Keratinocyte (primary cell): Measurements from ENCODE around the gene ALOX15. TPM values are rescaled to one million over a fixed set of nuclear protein-coding genes. Genes with fewer than 3 reads are reported as not detected.
"Not testable (repeated sequence)": the region's sequence is repeated elsewhere in the genome, so short reads cannot be mapped to it uniquely, and the experiment has no call there.

Source experiments
- DNase-seq: peaks from one replicate; pipeline ENCODE4 v3.0.0-alpha.2; 2011; ENCODE audit warnings: low read depth, missing footprints, low spot score
- FAIRE-seq: peaks from 2 replicates; lab custom pipeline; 2011; peaks lifted over from hg19 to GRCh38; lab: Jason Lieb, UNC
- H2AFZ ChIP-seq: 2 replicates; pipeline ENCODE4 v1.6.0; 2012; ENCODE audit warnings: low read length, control low read depth, inconsistent platforms; ENCODE audit not compliant: control insufficient read depth
- H3K27ac ChIP-seq: 2 replicates; pipeline ENCODE4 v1.5.1; 2011; ENCODE audit warnings: low read length; ENCODE audit not compliant: control insufficient read depth, insufficient read depth
- H3K27me3 ChIP-seq: 3 replicates; pipeline ENCODE4 v1.6.0; 2011; ENCODE audit warnings: low read length; ENCODE audit not compliant: control insufficient read depth, insufficient read depth; ENCODE audit errors: extremely low read depth
- H3K36me3 ChIP-seq, 2 experiments: 2 replicates in 1 of 2; 3 replicates in 1 of 2; pipeline ENCODE4 v1.5.1; 2011; ENCODE audit warnings: low read length in 2 of 2, mild to moderate bottlenecking in 1 of 2; ENCODE audit not compliant: control insufficient read depth in 2 of 2, insufficient read depth in 2 of 2; ENCODE audit errors: extremely low read depth in 1 of 2
- H3K4me1 ChIP-seq: 3 replicates; pipeline ENCODE4 v1.5.1; 2011; ENCODE audit warnings: low read length; ENCODE audit not compliant: control insufficient read depth, insufficient read depth; ENCODE audit errors: extremely low read depth
- H3K4me2 ChIP-seq: 3 replicates; pipeline ENCODE4 v1.6.0; 2011; ENCODE audit warnings: low read depth, low read length; ENCODE audit not compliant: control insufficient read depth, insufficient read depth; ENCODE audit errors: extremely low read depth
- H3K4me3 ChIP-seq, 3 experiments: fragments of 200-600 bp in 1 of 3; sonication (generic) in 1 of 3; 2 replicates in 2 of 3; 3 replicates in 1 of 3; pipeline ENCODE4 v1.5.1; 2011 to 2016; ENCODE audit warnings: low read length in 3 of 3, mild to moderate bottlenecking in 3 of 3, control low read depth in 2 of 3, inconsistent platforms in 1 of 3, low read depth in 1 of 3, mixed read lengths in 1 of 3, mixed run types in 1 of 3, moderate library complexity in 1 of 3; ENCODE audit not compliant: control insufficient read depth in 2 of 3, insufficient read depth in 2 of 3; ENCODE audit errors: extremely low read depth in 1 of 3
- H3K79me2 ChIP-seq: 2 replicates; pipeline ENCODE4 v1.6.0; 2012; ENCODE audit warnings: low read length; ENCODE audit not compliant: control insufficient read depth, insufficient read depth
- H3K9ac ChIP-seq: 3 replicates; pipeline ENCODE4 v1.6.0; 2011; ENCODE audit warnings: low read length; ENCODE audit not compliant: control insufficient read depth, insufficient read depth; ENCODE audit errors: extremely low read depth
- H3K9me1 ChIP-seq: 3 replicates; pipeline ENCODE4 v1.6.0; 2011; ENCODE audit warnings: low read length; ENCODE audit not compliant: control insufficient read depth, insufficient read depth; ENCODE audit errors: extremely low read depth
- H3K9me3 ChIP-seq: 2 replicates; pipeline ENCODE4 v1.5.1; 2012; ENCODE audit warnings: low read depth, low read length; ENCODE audit not compliant: control insufficient read depth
- H4K20me1 ChIP-seq: 3 replicates; pipeline ENCODE4 v1.6.0; 2011; ENCODE audit warnings: low read length; ENCODE audit not compliant: control insufficient read depth, insufficient read depth; ENCODE audit errors: extremely low read depth
- CTCF ChIP-seq, 3 experiments: IDR thresholded peaks in 1 of 3; conservative IDR thresholded peaks in 1 of 3; optimal IDR thresholded peaks in 1 of 3; 2 replicates in 2 of 3; 3 replicates in 1 of 3; pipeline versions ENCODE3 to v1.5.1; 2011; ENCODE audit warnings: low read length in 3 of 3, mild to moderate bottlenecking in 3 of 3, moderate library complexity in 2 of 3, control low read depth in 1 of 3, inconsistent platforms in 1 of 3; ENCODE audit not compliant: insufficient read depth in 2 of 3; ENCODE audit errors: extremely low read depth in 1 of 3
- EZH2 ChIP-seq: IDR thresholded peaks from one replicate; pipeline ENCODE4 v1.6.1; 2012; ENCODE audit warnings: inconsistent platforms, mild to moderate bottlenecking, low read length, moderate library complexity
- dilution Hi-C: fragments of 300-500 bp; cut with MboI; formaldehyde crosslinking; loops from one replicate; pipeline ENCODE4 v1.7.0; 2020; ENCODE audit warnings: low sequenced_read_pairs; ENCODE audit not compliant: extremely low pct_ligation_motif_present
- polyA plus RNA-seq, 5 experiments: library from polyadenylated mRNA; depleted of rRNA in 3 of 5; stranded (reverse) in 3 of 5; stranded (forward) in 1 of 5; unstranded in 1 of 5; fragments of >200 nt; gene quantifications; 1 replicate in 1 of 5; 2 replicates in 3 of 5; 3 replicates in 1 of 5; pipeline versions ENCODE4 v1.2.1 to v1.2.3, GENCODE V29; 2011 to 2012; ENCODE audit warnings: missing spikeins in 2 of 5, low read depth in 1 of 5, low replicate concordance in 1 of 5

ALOX15 gene
- polyA plus RNA-seq, 1 donor (not counting 4 experiments of a cell fraction or from before 2014, with no cell fraction given), result 0.04 TPM

GRCh38 chr17:4626734-4627256 lies 14.7 kb downstream of the ALOX15 start:
- Histone ChIP-seq H3K79me2 (no peaks in the 10 kb centered on the region), H3K27ac (no peak overlapping the region), H3K9me3 (no peaks in the 10 kb centered on the region), H3K4me1 (peaks cover 2% of the 10 kb centered on the region), H3K9me1 (no peaks in the 10 kb centered on the region), H2AFZ (no peak overlapping the region), H3K9ac (no peak overlapping the region), H3K4me3 (no peak overlapping the region), H3K4me2 (no peak overlapping the region), H3K27me3 (peaks cover 5% of the 10 kb centered on the region), H4K20me1 (no peaks in the 10 kb centered on the region), H3K36me3 (no peaks in the 10 kb centered on the region)
- TF ChIP-seq CTCF (optimal IDR thresholded peaks at IDR 0.05 in 1 of 3, IDR thresholded peaks at IDR 0.05 in 1 of 3, conservative IDR thresholded peaks at IDR 0.05 in 1 of 3; ENCODE audit: extremely low read depth in 1 of 3, insufficient read depth in 2 of 3, low read length in 3 of 3), result no peak
- no peak for TF ChIP-seq EZH2
- DNase-seq (no peak), FAIRE-seq (no peak)
- dilution Hi-C loops, result no loop called here

GRCh38 chr17:4625181-4625617 lies 16.3 kb downstream of the ALOX15 start:
- Histone ChIP-seq H3K9ac (no peak overlapping the region), H3K79me2 (no peaks in the 10 kb centered on the region), H3K9me3 (no peaks in the 10 kb centered on the region), H3K4me3 (no peak overlapping the region), H3K9me1 (no peaks in the 10 kb centered on the region), H3K4me2 (no peak overlapping the region), H2AFZ (no peak overlapping the region), H3K36me3 (no peaks in the 10 kb centered on the region), H3K4me1 (peaks cover 2% of the 10 kb centered on the region), H3K27me3 (peaks cover 9% of the 10 kb centered on the region), H4K20me1 (no peaks in the 10 kb centered on the region), H3K27ac (no peak overlapping the region)
- TF ChIP-seq CTCF (optimal IDR thresholded peaks at IDR 0.05 in 1 of 3, IDR thresholded peaks at IDR 0.05 in 1 of 3, conservative IDR thresholded peaks at IDR 0.05 in 1 of 3; ENCODE audit: extremely low read depth in 1 of 3, insufficient read depth in 2 of 3, low read length in 3 of 3) (no peak), EZH2 (no peak)
- FAIRE-seq, result no peak
- DNase-seq, result no peak
- dilution Hi-C loops, result no loop called here

- H3K9ac ChIP-seq, H3K9me3 ChIP-seq, H3K36me3 ChIP-seq, H3K9me1 ChIP-seq, H3K4me3 ChIP-seq, H3K27ac ChIP-seq, H2AFZ ChIP-seq, H3K27me3 ChIP-seq, H3K4me2 ChIP-seq, DNase-seq, dilution Hi-C loops, H3K79me2 ChIP-seq, H4K20me1 ChIP-seq, H3K4me1 ChIP-seq: not testable (repeated sequence)
- FAIRE-seq, result peak; percentile 65
Observed at GRCh38 chr17:4624451-4624911, 17.0 kb downstream of the ALOX15 start.
